ENCODE measurements around the gene ACOX1. TPM values are rescaled to one million over a fixed set of nuclear protein-coding genes. Genes with fewer than 3 reads are reported as not detected.

The ACOX1 gene
- polyA plus RNA-seq (2012; ENCODE audit: low read depth, missing spikeins): 9.7 TPM

DNA sequence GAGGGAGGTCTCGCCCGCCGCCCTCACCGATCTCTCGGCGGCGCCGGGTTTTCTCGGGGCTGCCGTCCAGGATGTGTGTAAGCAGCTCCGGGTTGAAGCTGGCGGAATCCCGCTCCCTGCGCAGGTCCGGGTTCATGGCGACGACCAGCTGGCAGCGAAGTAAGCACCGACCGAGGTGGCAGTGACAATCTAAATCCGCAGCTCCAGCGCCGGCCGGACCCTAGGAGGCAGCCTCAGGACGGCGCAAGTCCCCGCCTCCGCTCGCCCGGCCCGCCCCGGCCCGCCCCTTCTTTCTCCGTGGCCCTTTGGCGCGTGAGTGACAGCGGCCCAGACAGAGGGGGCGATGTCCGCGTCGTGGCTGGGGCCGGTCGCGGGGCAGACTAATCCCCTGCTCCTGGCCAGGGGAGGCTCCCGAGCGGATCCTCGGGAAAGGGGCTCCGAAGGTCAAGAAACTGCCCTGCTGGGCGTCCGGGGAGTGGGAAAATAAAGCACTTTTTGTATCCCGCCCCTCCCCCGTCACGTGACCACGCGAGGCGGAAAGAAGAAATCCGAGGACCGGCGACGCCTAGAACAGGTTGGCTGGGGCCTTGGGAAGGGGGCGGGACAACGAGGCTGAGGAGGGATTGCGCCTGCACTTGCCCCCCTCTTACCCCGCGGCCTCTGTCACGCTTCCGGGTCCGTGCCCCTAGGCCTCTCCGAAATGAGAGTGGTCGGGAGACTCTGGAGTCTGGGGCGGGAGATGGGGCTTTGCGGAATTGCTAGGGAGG lies at the start of gene ACOX1, which contains the start of gene TEN1:
Gene ACOX1 (minus strand): TSS at position 229 of the 767 bp plus-strand sequence. CDS start 93 bp downstream, at position 136.
Gene TEN1 (plus strand): TSS at position 303 of the 767 bp plus-strand sequence. CDS start 6,953 bp downstream, outside the sequence.
- TF ChIP-seq PAX5 (IDR thresholded peaks at IDR 0.05; ENCODE audit: insufficient read depth, low read length, severe bottlenecking) (no peak), POLR2AphosphoS5 (IDR thresholded peaks at IDR 0.05; ENCODE audit: low read depth, low read length) (peak; percentile 95), POLR2A (IDR thresholded peaks at IDR 0.05; ENCODE audit: low read depth, low read length) (peak; percentile 96), TAF1 (IDR thresholded peaks at IDR 0.05; ENCODE audit: low read depth, low read length) (peak; percentile 96), SPI1 (IDR thresholded peaks at IDR 0.05; ENCODE audit: low read depth, low read length) (no peak), POU2F2 (IDR thresholded peaks at IDR 0.05; ENCODE audit: low read depth, low read length) (peak; percentile 81)

DNA sequence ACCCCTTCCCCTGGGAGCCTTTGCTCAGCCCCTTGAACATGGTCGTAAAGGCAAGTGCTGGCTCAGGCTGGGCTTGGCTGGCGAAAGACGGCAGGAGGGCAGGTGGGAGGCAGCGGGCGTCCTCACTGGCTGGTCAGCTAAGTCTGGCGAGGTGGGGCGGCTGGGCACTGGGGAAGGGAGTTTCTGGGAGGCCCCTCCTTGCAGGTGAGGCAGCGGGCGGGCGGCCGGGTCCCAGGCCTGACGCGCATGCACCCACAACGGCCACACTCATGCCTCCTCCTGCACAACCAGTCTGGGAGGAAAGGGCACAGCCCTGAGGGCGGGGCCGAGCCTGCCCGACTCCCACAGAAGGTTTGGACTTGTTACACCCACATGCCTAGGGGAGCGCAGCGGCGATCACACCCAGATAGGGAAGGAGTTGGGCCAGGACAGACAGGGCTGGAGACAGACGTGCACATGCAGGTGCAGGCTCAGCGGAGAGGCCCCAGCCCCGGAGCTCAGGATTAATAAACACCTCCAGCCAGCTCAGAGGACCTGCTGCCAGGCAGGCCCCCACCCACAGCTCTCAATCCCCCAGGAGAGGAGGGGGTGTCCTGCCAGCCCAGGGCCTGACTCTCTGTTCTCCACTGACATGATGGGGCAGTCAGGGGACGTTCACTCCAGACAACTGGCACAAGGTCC lies 48.3 kb upstream of the ACOX1 start, which contains the start of gene EVPL:
Gene EVPL (minus strand): TSS at position 148 of the 681 bp plus-strand sequence. CDS start 108 bp downstream, at position 40.
- no peak for FAIRE-seq

More for the DNA sequence above, at the start of gene ACOX1, which contains the start of gene TEN1:
- FAIRE-seq (peak; percentile 94), DNase-seq (ENCODE audit: insufficient read length, low spot score) (peak; percentile 84)

GRCh38 chr17:76026714-76027158 lies 47.8 kb upstream of the ACOX1 start:
- DNase-seq (ENCODE audit: insufficient read length, low spot score) (no peak), FAIRE-seq (no peak)
- TF ChIP-seq POLR2A (IDR thresholded peaks at IDR 0.05; ENCODE audit: low read depth, low read length) (no peak), POLR2AphosphoS5 (IDR thresholded peaks at IDR 0.05; ENCODE audit: low read depth, low read length) (no peak), TAF1 (IDR thresholded peaks at IDR 0.05; ENCODE audit: low read depth, low read length) (no peak), PAX5 (IDR thresholded peaks at IDR 0.05; ENCODE audit: insufficient read depth, low read length, severe bottlenecking) (no peak), SPI1 (IDR thresholded peaks at IDR 0.05; ENCODE audit: low read depth, low read length) (no peak), POU2F2 (IDR thresholded peaks at IDR 0.05; ENCODE audit: low read depth, low read length) (no peak)

More for the DNA sequence above, 48.3 kb upstream of the ACOX1 start, which contains the start of gene EVPL:
- no peak for TF ChIP-seq TAF1 (IDR thresholded peaks at IDR 0.05; ENCODE audit: low read depth, low read length)
- no peak for TF ChIP-seq POLR2AphosphoS5 (IDR thresholded peaks at IDR 0.05; ENCODE audit: low read depth, low read length)
- no peak for TF ChIP-seq PAX5 (IDR thresholded peaks at IDR 0.05; ENCODE audit: insufficient read depth, low read length, severe bottlenecking)
- no peak for TF ChIP-seq POLR2A (IDR thresholded peaks at IDR 0.05; ENCODE audit: low read depth, low read length)
- no peak for TF ChIP-seq POU2F2 (IDR thresholded peaks at IDR 0.05; ENCODE audit: low read depth, low read length)
- TF ChIP-seq SPI1 (IDR thresholded peaks at IDR 0.05; ENCODE audit: low read depth, low read length): no peak
- DNase-seq (ENCODE audit: insufficient read length, low spot score): no peak

DNA sequence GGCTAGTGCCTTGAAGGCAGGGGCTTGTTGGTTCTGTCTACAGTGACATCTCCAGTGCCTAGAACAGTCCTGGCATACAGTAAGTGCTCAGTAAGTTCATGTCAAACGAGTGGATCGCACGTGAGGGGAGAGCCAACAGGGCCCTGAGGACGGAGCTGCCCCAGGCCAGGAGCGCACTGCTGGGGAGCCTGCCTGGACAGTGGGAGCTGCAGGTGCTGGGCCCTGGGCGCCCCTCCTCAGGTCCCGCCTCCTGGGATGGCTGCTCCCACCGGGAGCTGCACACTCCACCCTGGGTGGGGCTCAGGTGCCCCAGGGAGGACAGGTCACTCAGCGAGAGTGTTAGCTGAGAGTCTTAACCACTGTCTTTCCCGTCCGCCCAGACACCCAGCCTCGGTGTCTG lies 46.3 kb upstream of the ACOX1 start:
- no peak for DNase-seq (ENCODE audit: insufficient read length, low spot score)
- TF ChIP-seq POLR2A (IDR thresholded peaks at IDR 0.05; ENCODE audit: low read depth, low read length): no peak
- TF ChIP-seq SPI1 (IDR thresholded peaks at IDR 0.05; ENCODE audit: low read depth, low read length): no peak
- no peak for TF ChIP-seq TAF1 (IDR thresholded peaks at IDR 0.05; ENCODE audit: low read depth, low read length)
- no peak for TF ChIP-seq POLR2AphosphoS5 (IDR thresholded peaks at IDR 0.05; ENCODE audit: low read depth, low read length)
- no peak for TF ChIP-seq PAX5 (IDR thresholded peaks at IDR 0.05; ENCODE audit: insufficient read depth, low read length, severe bottlenecking)
- no peak for TF ChIP-seq POU2F2 (IDR thresholded peaks at IDR 0.05; ENCODE audit: low read depth, low read length)

DNA sequence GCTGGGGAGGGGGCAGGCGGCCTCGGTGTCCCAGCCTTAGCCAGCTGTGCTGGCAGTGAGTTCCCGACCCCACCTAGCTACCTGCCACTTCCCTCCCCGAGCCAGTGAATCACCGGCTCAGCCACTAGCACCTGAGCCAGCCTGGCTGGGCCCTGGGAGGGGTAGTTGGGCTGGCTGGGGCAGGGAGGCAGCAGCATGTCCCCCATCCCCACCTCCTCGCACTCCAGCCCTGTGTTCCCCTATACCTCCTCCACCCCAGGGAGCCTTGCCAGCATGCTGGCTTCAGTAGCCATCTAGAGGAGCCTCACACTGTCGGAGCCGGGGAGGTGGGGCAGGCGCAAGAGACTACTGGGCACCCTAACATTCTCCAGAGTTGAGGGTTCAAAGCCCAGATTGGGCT lies 45.4 kb upstream of the ACOX1 start:
- FAIRE-seq (no peak), DNase-seq (ENCODE audit: insufficient read length, low spot score) (no peak)
- TF ChIP-seq POLR2AphosphoS5 (IDR thresholded peaks at IDR 0.05; ENCODE audit: low read depth, low read length): no peak
- TF ChIP-seq POLR2A (IDR thresholded peaks at IDR 0.05; ENCODE audit: low read depth, low read length): no peak
- TF ChIP-seq TAF1 (IDR thresholded peaks at IDR 0.05; ENCODE audit: low read depth, low read length): no peak
- no peak for TF ChIP-seq SPI1 (IDR thresholded peaks at IDR 0.05; ENCODE audit: low read depth, low read length)
- no peak for TF ChIP-seq POU2F2 (IDR thresholded peaks at IDR 0.05; ENCODE audit: low read depth, low read length)
- no peak for TF ChIP-seq PAX5 (IDR thresholded peaks at IDR 0.05; ENCODE audit: insufficient read depth, low read length, severe bottlenecking)

More for the DNA sequence above, 46.3 kb upstream of the ACOX1 start:
- no peak for FAIRE-seq

- FAIRE-seq (no peak), DNase-seq (ENCODE audit: insufficient read length, low spot score) (no peak)
- TF ChIP-seq SPI1 (IDR thresholded peaks at IDR 0.05; ENCODE audit: low read depth, low read length) (no peak), PAX5 (IDR thresholded peaks at IDR 0.05; ENCODE audit: insufficient read depth, low read length, severe bottlenecking) (no peak), POU2F2 (IDR thresholded peaks at IDR 0.05; ENCODE audit: low read depth, low read length) (no peak), POLR2A (IDR thresholded peaks at IDR 0.05; ENCODE audit: low read depth, low read length) (no peak), TAF1 (IDR thresholded peaks at IDR 0.05; ENCODE audit: low read depth, low read length) (no peak), POLR2AphosphoS5 (IDR thresholded peaks at IDR 0.05; ENCODE audit: low read depth, low read length) (no peak)
Measured at GRCh38 chr17:76023900-76024237, 44.9 kb upstream of the ACOX1 start.

DNA sequence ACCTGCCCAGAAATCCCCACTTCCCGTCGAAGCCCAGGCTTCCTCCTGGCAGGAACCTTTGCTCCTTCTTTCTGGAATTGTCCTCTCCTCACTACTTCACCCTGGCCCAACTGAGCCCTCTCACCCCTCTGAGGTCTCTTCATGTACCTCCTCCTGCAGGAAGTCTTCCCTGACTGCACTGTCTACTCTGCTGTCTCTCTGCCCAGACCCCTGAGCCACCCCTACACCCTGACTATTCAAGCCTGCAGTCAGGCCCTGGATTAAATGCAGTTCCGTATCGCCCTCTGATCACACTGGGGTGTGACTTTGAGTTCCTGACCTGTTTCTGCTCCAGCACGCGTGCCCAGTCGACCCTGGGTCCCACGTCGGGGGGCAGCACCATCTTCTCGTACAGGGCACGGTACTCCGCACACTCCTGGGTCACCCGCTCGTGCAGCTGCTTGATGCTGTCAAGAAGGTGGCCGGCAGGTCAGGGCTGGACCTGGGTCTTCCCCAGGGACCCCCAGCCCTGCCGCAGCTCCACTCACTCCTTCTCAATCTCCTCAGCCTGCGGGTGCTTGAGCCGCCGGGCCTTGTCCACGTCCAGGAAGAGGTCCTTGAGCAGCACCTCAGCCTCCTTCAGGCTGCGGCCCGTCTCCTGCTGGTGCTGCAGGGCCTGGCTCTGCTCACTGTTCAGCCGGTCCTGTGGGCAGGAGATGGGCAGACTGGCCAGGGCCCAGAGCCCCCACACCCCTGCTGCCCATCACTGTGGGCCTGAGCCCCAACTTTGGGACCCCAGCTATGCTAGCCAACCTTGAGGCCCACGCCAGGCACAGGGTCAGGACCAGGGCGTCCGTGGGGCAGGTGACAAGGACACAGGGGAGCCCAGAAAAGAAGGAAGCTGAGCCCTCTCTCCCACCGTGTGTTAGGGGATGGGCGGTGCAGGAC lies 44.3 kb upstream of the ACOX1 start:
- DNase-seq (ENCODE audit: insufficient read length, low spot score) (no peak), FAIRE-seq (no peak)
- no peak for TF ChIP-seq POLR2A (IDR thresholded peaks at IDR 0.05; ENCODE audit: low read depth, low read length)
- no peak for TF ChIP-seq PAX5 (IDR thresholded peaks at IDR 0.05; ENCODE audit: insufficient read depth, low read length, severe bottlenecking)
- no peak for TF ChIP-seq POLR2AphosphoS5 (IDR thresholded peaks at IDR 0.05; ENCODE audit: low read depth, low read length)
- no peak for TF ChIP-seq TAF1 (IDR thresholded peaks at IDR 0.05; ENCODE audit: low read depth, low read length)
- TF ChIP-seq SPI1 (IDR thresholded peaks at IDR 0.05; ENCODE audit: low read depth, low read length): no peak
- TF ChIP-seq POU2F2 (IDR thresholded peaks at IDR 0.05; ENCODE audit: low read depth, low read length): no peak

DNA sequence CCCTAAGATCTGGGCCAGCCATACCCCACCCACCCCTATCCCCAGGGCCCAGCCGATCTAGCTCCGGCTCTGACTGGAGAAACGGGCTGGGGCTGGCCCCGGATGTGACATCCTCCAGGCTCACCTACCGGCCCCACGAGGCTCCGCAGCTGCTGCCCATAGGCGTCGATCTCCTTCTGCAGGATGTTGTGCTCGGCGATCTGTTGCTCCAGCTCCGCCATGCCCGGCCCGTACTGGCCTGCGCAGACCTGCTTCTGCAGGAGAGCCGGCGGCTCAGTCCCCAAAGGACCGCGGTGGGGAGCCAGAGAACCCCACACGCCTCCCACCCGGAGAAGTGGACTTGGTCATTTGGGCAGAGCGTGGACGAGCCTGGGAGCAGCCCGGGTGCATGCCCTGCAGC lies 43.3 kb upstream of the ACOX1 start:
- FAIRE-seq: no peak

More for the DNA sequence above, 43.3 kb upstream of the ACOX1 start:
- no peak for TF ChIP-seq PAX5 (IDR thresholded peaks at IDR 0.05; ENCODE audit: insufficient read depth, low read length, severe bottlenecking)
- no peak for DNase-seq (ENCODE audit: insufficient read length, low spot score)
